ENCODE data around the gene EVI5L. TPM values are rescaled to one million over a fixed set of nuclear protein-coding genes. Genes with fewer than 3 reads are reported as not detected.

The EVI5L gene
- total and polyA plus RNA-seq, 4 donors, result 1.4 to 5.0 (median 4.4) TPM

DNA sequence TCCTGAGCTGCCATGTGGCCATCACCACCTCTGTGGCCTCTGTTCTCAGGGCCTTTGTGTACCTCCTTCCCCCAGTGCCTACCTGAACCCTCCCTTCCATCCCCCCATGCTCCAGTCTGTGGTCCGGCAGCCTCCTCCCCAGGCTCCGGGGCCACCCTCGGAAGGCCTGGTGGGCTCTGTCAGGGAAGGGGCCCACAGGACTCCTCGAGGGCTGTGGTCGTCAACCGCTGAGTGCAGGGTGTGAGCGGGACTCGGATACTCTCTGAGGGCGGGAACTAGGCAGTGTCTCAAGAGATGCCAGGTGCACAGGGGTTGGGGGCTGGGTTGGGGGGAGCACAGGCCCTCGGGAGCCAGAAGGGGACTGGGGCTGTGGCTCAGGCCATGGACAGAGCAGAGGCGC is 77.5 kb downstream of the EVI5L start:
- no peak for TF ChIP-seq TAF1 (conservative IDR thresholded peaks at IDR 0.05)
- no peak for TF ChIP-seq CTCF (IDR thresholded peaks at IDR 0.05; ENCODE audit: low read depth, low read length, missing input control)
- TF ChIP-seq EGR1 (IDR thresholded peaks at IDR 0.05; ENCODE audit: low read depth in 2 of 2), result no peak
- no peak for TF ChIP-seq GABPA (IDR thresholded peaks at IDR 0.05 in 1 of 2, conservative IDR thresholded peaks at IDR 0.05 in 1 of 2)
- TF ChIP-seq, protein P1, sequence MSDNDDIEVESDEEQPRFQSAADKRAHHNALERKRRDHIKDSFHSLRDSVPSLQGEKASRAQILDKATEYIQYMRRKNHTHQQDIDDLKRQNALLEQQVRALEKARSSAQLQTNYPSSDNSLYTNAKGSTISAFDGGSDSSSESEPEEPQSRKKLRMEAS (IDR thresholded peaks at IDR 0.05), result no peak
- TF ChIP-seq HNF4A (conservative IDR thresholded peaks at IDR 0.05), result no peak
- TF ChIP-seq RAD21 (IDR thresholded peaks at IDR 0.05), result no peak
- no peak for TF ChIP-seq YY1 (IDR thresholded peaks at IDR 0.05)
- no peak for TF ChIP-seq FOXA2 (IDR thresholded peaks at IDR 0.05)
- TF ChIP-seq ATF3 (IDR thresholded peaks at IDR 0.05), result no peak
- no peak for TF ChIP-seq JUND (IDR thresholded peaks at IDR 0.05)
- TF ChIP-seq RXRA (IDR thresholded peaks at IDR 0.05), result no peak
- no peak for TF ChIP-seq HNF4G (IDR thresholded peaks at IDR 0.05)
- TF ChIP-seq NR2F2 (IDR thresholded peaks at IDR 0.05), result no peak
- no peak for TF ChIP-seq FOXA1 (IDR thresholded peaks at IDR 0.05)
- no peak for TF ChIP-seq SP1 (IDR thresholded peaks at IDR 0.05)
- TF ChIP-seq, protein P2, sequence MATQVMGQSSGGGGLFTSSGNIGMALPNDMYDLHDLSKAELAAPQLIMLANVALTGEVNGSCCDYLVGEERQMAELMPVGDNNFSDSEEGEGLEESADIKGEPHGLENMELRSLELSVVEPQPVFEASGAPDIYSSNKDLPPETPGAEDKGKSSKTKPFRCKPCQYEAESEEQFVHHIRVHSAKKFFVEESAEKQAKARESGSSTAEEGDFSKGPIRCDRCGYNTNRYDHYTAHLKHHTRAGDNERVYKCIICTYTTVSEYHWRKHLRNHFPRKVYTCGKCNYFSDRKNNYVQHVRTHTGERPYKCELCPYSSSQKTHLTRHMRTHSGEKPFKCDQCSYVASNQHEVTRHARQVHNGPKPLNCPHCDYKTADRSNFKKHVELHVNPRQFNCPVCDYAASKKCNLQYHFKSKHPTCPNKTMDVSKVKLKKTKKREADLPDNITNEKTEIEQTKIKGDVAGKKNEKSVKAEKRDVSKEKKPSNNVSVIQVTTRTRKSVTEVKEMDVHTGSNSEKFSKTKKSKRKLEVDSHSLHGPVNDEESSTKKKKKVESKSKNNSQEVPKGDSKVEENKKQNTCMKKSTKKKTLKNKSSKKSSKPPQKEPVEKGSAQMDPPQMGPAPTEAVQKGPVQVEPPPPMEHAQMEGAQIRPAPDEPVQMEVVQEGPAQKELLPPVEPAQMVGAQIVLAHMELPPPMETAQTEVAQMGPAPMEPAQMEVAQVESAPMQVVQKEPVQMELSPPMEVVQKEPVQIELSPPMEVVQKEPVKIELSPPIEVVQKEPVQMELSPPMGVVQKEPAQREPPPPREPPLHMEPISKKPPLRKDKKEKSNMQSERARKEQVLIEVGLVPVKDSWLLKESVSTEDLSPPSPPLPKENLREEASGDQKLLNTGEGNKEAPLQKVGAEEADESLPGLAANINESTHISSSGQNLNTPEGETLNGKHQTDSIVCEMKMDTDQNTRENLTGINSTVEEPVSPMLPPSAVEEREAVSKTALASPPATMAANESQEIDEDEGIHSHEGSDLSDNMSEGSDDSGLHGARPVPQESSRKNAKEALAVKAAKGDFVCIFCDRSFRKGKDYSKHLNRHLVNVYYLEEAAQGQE (IDR thresholded peaks at IDR 0.05), result no peak
- no peak for TF ChIP-seq ZBTB33 (IDR thresholded peaks at IDR 0.05)
- Histone ChIP-seq H3K4me3 (ENCODE audit: low read depth in 1 of 3, low read length in 3 of 3) (no peak overlapping the region), H3K27me3 (ENCODE audit: control insufficient read depth in 4 of 4, insufficient read depth in 4 of 4, low read length in 3 of 4) (no peaks in the 10 kb centered on the region), H3K4me1 (ENCODE audit: control insufficient read depth in 4 of 4, insufficient read depth in 4 of 4, low read length in 3 of 4) (peaks cover 8 to 32% (median 16%) of the 10 kb centered on the region in 4 donors), H3K36me3 (ENCODE audit: control insufficient read depth in 4 of 4, insufficient read depth in 3 of 4, low read depth in 1 of 4, low read length in 3 of 4) (peaks cover 0 to 24% (median 12%) of the 10 kb centered on the region in 4 donors), H3K27ac (ENCODE audit: low read depth in 1 of 2, low read length in 2 of 2) (no peak overlapping the region), H3K9me3 (ENCODE audit: control insufficient read depth in 4 of 4, low read length in 3 of 4) (no peaks in the 10 kb centered on the region), H3K9ac (ENCODE audit: low read depth in 1 of 2, low read length in 2 of 2) (no peak overlapping the region)
- no peak for DNase-seq (ENCODE audit: low spot score)
- WGBS, result 94% methylated on average over 11 of the region's 11 CpGs
